Nephron progenitor cell (in vitro differentiated cells): Measurements from ENCODE around the gene PLCB4.

Experiments used
- DNase-seq: peaks from one replicate; pipeline ENCODE4 v3.0.0; 2021
- H3K27ac Mint-ChIP-seq: 2 replicates; pipeline ENCODE4 v1.8.0; 2021; ENCODE audit warnings: mild to moderate bottlenecking, moderate library complexity, mixed read lengths
- H3K27me3 Mint-ChIP-seq: 2 replicates; pipeline ENCODE4 v1.8.0; 2021; ENCODE audit warnings: mild to moderate bottlenecking, low read depth, mixed read lengths; ENCODE audit not compliant: poor library complexity
- H3K36me3 Mint-ChIP-seq: 2 replicates; pipeline ENCODE4 v1.8.0; 2021; ENCODE audit warnings: low read depth, mixed read lengths
- H3K4me1 Mint-ChIP-seq: 2 replicates; pipeline ENCODE4 v1.8.0; 2021; ENCODE audit warnings: mixed read lengths
- H3K4me3 Mint-ChIP-seq: 2 replicates; pipeline ENCODE4 v1.8.0; 2021; ENCODE audit warnings: mild to moderate bottlenecking, moderate library complexity, mixed read lengths
- H3K9me3 Mint-ChIP-seq: 2 replicates; pipeline ENCODE4 v1.8.0; 2021; ENCODE audit warnings: mild to moderate bottlenecking, moderate library complexity, mixed read lengths
- CTCF ChIP-seq: fragments of 200-600 bp; sonication (generic); IDR thresholded peaks from 2 replicates; pipeline ENCODE4 v1.5.0; 2021; ENCODE audit warnings: antibody characterized with exemption

Gene PLCB4

GRCh38 chr20:9117548-9117947 is 48.7 kb downstream of the PLCB4 start:
- Mint-ChIP-seq H3K36me3 (peaks cover 20% of the 10 kb centered on the region), H3K4me1 (peaks cover 21% of the 10 kb centered on the region), H3K27ac (no peak overlapping the region), H3K4me3 (no peak overlapping the region), H3K9me3 (no peaks in the 10 kb centered on the region), H3K27me3 (no peaks in the 10 kb centered on the region)
- TF ChIP-seq CTCF = no peak
- no peak for DNase-seq

- peaks cover 15% of the 10 kb centered on the region for H3K36me3 Mint-ChIP-seq
- H3K27ac Mint-ChIP-seq = no peak overlapping the region
- TF ChIP-seq CTCF = no peak
- H3K4me1 Mint-ChIP-seq = peaks cover 14% of the 10 kb centered on the region
- no peak for DNase-seq
- no peaks in the 10 kb centered on the region for H3K27me3 Mint-ChIP-seq
- no peak overlapping the region for H3K4me3 Mint-ChIP-seq
- H3K9me3 Mint-ChIP-seq = no peaks in the 10 kb centered on the region
Observed at GRCh38 chr20:9119776-9120175, 50.9 kb downstream of the PLCB4 start.

GRCh38 chr20:9121211-9121610 is 52.3 kb downstream of the PLCB4 start:
- Mint-ChIP-seq H3K4me3 (no peak overlapping the region), H3K4me1 (peaks cover 16% of the 10 kb centered on the region), H3K27me3 (no peaks in the 10 kb centered on the region), H3K27ac (no peak overlapping the region), H3K9me3 (no peaks in the 10 kb centered on the region), H3K36me3 (peaks cover 15% of the 10 kb centered on the region)
- DNase-seq = no peak
- TF ChIP-seq CTCF = no peak

- peaks cover 22% of the 10 kb centered on the region for H3K36me3 Mint-ChIP-seq
- no peak overlapping the region for H3K27ac Mint-ChIP-seq
- no peak overlapping the region for H3K4me3 Mint-ChIP-seq
- no peak for TF ChIP-seq CTCF
- H3K4me1 Mint-ChIP-seq = peaks cover 16% of the 10 kb centered on the region
- no peaks in the 10 kb centered on the region for H3K9me3 Mint-ChIP-seq
- H3K27me3 Mint-ChIP-seq = no peaks in the 10 kb centered on the region
- no peak for DNase-seq
Observed at GRCh38 chr20:9122571-9122970, 53.7 kb downstream of the PLCB4 start.

GRCh38 chr20:9126527-9126926 is 57.6 kb downstream of the PLCB4 start:
- H3K27me3 Mint-ChIP-seq = no peaks in the 10 kb centered on the region
- peaks cover 16% of the 10 kb centered on the region for H3K9me3 Mint-ChIP-seq
- H3K4me3 Mint-ChIP-seq = no peak overlapping the region
- no peak for DNase-seq
- peaks cover 49% of the 10 kb centered on the region for H3K36me3 Mint-ChIP-seq
- TF ChIP-seq CTCF = no peak
- peaks cover 25% of the 10 kb centered on the region for H3K4me1 Mint-ChIP-seq
- no peak overlapping the region for H3K27ac Mint-ChIP-seq

- no peak for DNase-seq
- H3K4me3 Mint-ChIP-seq = no peak overlapping the region
- no peak for TF ChIP-seq CTCF
- H3K27me3 Mint-ChIP-seq = no peaks in the 10 kb centered on the region
- no peak overlapping the region for H3K27ac Mint-ChIP-seq
- peaks cover 37% of the 10 kb centered on the region for H3K9me3 Mint-ChIP-seq
- peaks cover 69% of the 10 kb centered on the region for H3K36me3 Mint-ChIP-seq
- H3K4me1 Mint-ChIP-seq = peaks cover 18% of the 10 kb centered on the region
Observed at GRCh38 chr20:9128568-9128967, 59.7 kb downstream of the PLCB4 start.
